Calu3 (cell line): ENCODE results near the gene PCBP2. TPM values are rescaled to one million over a fixed set of nuclear protein-coding genes. Genes with fewer than 3 reads are reported as not detected.
"Not testable (repeated sequence)": the region's sequence is repeated elsewhere in the genome, so short reads cannot be mapped to it uniquely, and the experiment has no call there.

Experiments
- BruUV-seq: library from RNA; stranded (reverse); fragments of 400-500 nt; replicated peaks from 2 replicates; lab custom pipeline; 2021; lab: Mats Ljungman, UMichigan
- CTCF ChIA-PET: fragments of 300-600 bp; sonication (Branson Sonifier 250); formaldehyde crosslinking; loops from one replicate; lab custom pipeline; 2022; ENCODE audit warnings: antibody characterized with exemption; lab: Charles Lee
- DNase-seq: peaks from one replicate; pipeline ENCODE4 v3.0.0; 2022
- H3K27ac Mint-ChIP-seq: one replicate; pipeline ENCODE4 v1.8.0; 2022; ENCODE audit warnings: mixed read lengths; ENCODE audit not compliant: unreplicated experiment
- H3K27me3 Mint-ChIP-seq: one replicate; pipeline ENCODE4 v1.8.0; 2022; ENCODE audit warnings: mixed read lengths; ENCODE audit not compliant: unreplicated experiment
- H3K36me3 Mint-ChIP-seq: one replicate; pipeline ENCODE4 v1.8.0; 2022; ENCODE audit warnings: mild to moderate bottlenecking, moderate library complexity, mixed read lengths; ENCODE audit not compliant: insufficient read depth, unreplicated experiment
- H3K4me1 Mint-ChIP-seq: one replicate; pipeline ENCODE4 v1.8.0; 2022; ENCODE audit warnings: mild to moderate bottlenecking, low read depth, mixed read lengths; ENCODE audit not compliant: unreplicated experiment
- H3K4me3 Mint-ChIP-seq: one replicate; pipeline ENCODE4 v1.8.0; 2022; ENCODE audit warnings: mild to moderate bottlenecking, low read depth, moderate library complexity, mixed read lengths; ENCODE audit not compliant: unreplicated experiment
- H3K9me3 Mint-ChIP-seq: one replicate; pipeline ENCODE4 v1.8.0; 2022; ENCODE audit warnings: low read depth, mixed read lengths; ENCODE audit not compliant: unreplicated experiment
- intact Hi-C: fragments of 100-400 bp; cut with micrococcal nuclease; formaldehyde crosslinking; loops from one replicate; pipeline ENCODE4 v1.10.0; 2022; ENCODE audit not compliant: unreplicated experiment
- total RNA-seq: library from RNA; stranded (reverse); gene quantifications from 2 replicates; pipeline ENCODE4 v1.2.3, GENCODE V29; 2022
- TF ChIP-seq, protein P1 (sequence below): fragments of 200-600 bp; IDR thresholded peaks from one replicate; pipeline ENCODE4 v1.8.0; 2022; ENCODE audit warnings: antibody characterized with exemption; ENCODE audit not compliant: unreplicated experiment

Gene PCBP2
- total RNA-seq, 1 experiment from 2014 or later, result 528 TPM

DNA sequence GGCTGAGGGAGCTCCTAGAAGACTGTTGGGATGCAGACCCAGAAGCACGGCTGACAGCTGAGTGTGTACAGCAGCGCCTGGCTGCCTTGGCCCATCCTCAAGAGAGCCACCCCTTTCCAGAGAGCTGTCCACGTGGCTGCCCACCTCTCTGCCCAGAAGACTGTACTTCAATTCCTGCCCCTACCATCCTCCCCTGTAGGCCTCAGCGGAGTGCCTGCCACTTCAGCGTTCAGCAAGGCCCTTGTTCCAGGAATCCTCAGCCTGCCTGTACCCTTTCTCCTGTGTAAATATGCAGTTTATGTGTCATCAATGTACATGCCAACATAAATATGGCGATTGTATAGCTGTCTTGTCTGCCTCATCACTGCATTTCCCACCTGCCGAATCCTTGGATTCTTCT lies 20.7 kb upstream of the PCBP2 start:
- Mint-ChIP-seq H3K9me3 (no peaks in the 10 kb centered on the region), H3K27ac (no peak overlapping the region), H3K27me3 (no peaks in the 10 kb centered on the region), H3K4me1 (peaks cover 16% of the 10 kb centered on the region), H3K36me3 (no peaks in the 10 kb centered on the region), H3K4me3 (no peak overlapping the region)
- no TSS peak for BruUV-seq
- intact Hi-C loops, result no loop called here
- TF ChIP-seq, protein P1, sequence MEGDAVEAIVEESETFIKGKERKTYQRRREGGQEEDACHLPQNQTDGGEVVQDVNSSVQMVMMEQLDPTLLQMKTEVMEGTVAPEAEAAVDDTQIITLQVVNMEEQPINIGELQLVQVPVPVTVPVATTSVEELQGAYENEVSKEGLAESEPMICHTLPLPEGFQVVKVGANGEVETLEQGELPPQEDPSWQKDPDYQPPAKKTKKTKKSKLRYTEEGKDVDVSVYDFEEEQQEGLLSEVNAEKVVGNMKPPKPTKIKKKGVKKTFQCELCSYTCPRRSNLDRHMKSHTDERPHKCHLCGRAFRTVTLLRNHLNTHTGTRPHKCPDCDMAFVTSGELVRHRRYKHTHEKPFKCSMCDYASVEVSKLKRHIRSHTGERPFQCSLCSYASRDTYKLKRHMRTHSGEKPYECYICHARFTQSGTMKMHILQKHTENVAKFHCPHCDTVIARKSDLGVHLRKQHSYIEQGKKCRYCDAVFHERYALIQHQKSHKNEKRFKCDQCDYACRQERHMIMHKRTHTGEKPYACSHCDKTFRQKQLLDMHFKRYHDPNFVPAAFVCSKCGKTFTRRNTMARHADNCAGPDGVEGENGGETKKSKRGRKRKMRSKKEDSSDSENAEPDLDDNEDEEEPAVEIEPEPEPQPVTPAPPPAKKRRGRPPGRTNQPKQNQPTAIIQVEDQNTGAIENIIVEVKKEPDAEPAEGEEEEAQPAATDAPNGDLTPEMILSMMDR, result no peak
- CTCF ChIA-PET, result interaction anchor here (1.6 kb wide), 1 partner anchor 10 kb away, joined by 3 read pairs; no protein-coding TSS in a partner anchor
- DNase-seq, result no peak

- intact Hi-C loops, H3K27me3 Mint-ChIP-seq, H3K9me3 Mint-ChIP-seq, H3K27ac Mint-ChIP-seq, H3K36me3 Mint-ChIP-seq, DNase-seq, BruUV-seq, CTCF ChIA-PET, H3K4me3 Mint-ChIP-seq, H3K4me1 Mint-ChIP-seq: not testable (repeated sequence)
Measured at GRCh38 chr12:53435326-53435725, 16.6 kb upstream of the PCBP2 start.

- H3K9me3 Mint-ChIP-seq, CTCF ChIA-PET, H3K27me3 Mint-ChIP-seq, BruUV-seq, H3K4me3 Mint-ChIP-seq, DNase-seq, intact Hi-C loops, H3K27ac Mint-ChIP-seq: not testable (repeated sequence)
- peaks cover 17% of the 10 kb centered on the region for H3K4me1 Mint-ChIP-seq
- H3K36me3 Mint-ChIP-seq, result peaks cover 38% of the 10 kb centered on the region
Measured at GRCh38 chr12:53439582-53439981, 12.3 kb upstream of the PCBP2 start.

DNA sequence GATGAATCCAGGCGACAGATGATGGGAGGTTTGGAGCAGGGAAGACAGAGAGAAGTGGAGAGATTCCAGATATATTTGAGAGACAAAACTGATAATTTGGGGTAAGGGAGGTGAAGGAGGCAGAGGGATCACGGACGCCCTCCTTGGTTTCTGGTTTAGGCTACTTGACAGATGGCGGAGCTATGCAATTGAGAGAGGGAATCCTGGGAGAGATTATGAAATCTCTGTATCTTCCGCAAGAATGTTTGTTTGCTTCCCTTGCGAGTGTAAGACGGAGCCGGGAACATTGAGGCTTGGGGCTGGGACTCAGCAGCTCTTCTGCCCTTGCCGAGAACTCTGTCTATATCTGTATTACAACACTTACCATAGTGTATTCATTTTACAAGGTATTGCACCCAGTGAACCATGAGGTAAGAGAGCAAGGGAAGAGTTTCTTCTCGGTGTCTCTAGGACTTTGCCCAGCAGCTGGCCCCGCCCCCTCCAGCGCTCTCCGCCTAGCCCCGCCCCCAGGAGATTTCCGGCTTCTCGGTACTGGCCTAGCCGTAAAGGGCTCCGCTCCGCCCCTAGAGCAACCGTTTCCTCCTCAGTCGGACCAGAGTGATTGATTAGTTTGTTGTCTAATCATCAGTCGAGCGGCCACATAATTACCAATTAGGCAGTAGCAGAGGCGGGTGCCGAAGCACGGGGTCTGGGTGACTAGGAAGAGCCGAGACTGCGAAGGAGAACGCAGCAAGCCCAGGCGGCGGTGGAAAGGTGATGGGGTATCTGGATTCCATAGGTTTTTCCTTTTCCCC lies 10.7 kb upstream of the PCBP2 start, which contains the start of gene PRR13:
TSS of gene PRR13 (plus strand) at position 695 of the 794 bp plus-strand sequence. CDS start 981 bp downstream, outside the sequence.
- Mint-ChIP-seq H3K36me3 (peaks cover 44% of the 10 kb centered on the region), H3K27me3 (no peaks in the 10 kb centered on the region), H3K4me3 (peak within 1 kb of the TSS; percentile 81), H3K4me1 (peaks cover 17% of the 10 kb centered on the region), H3K9me3 (no peaks in the 10 kb centered on the region), H3K27ac (peak within 1 kb of the TSS; percentile 84)
- CTCF ChIA-PET, result interaction anchor here (0.5 to 1.3 kb wide), 5 partner anchors 20 to 112 kb away, joined by 3 to 7 read pairs (median 3); no protein-coding TSS in a partner anchor
- DNase-seq, result peak; percentile 95
- TF ChIP-seq, protein P1, result no peak
- intact Hi-C loops, result no loop called here
- BruUV-seq, result no TSS peak

- H3K27ac Mint-ChIP-seq, result no peak overlapping the region
- CTCF ChIA-PET, result interaction anchor here (0.7 kb wide), 1 partner anchor 92 kb away, joined by 5 read pairs; no protein-coding TSS in a partner anchor
- H3K4me1 Mint-ChIP-seq, result peaks cover 17% of the 10 kb centered on the region
- intact Hi-C loops, result no loop called here
- H3K9me3 Mint-ChIP-seq, result no peaks in the 10 kb centered on the region
- peak overlapping the region; percentile 81 for H3K4me3 Mint-ChIP-seq
- TF ChIP-seq, protein P1, result no peak
- H3K36me3 Mint-ChIP-seq, result peaks cover 44% of the 10 kb centered on the region
- BruUV-seq, result no TSS peak
- DNase-seq, result peak; percentile 13
- no peaks in the 10 kb centered on the region for H3K27me3 Mint-ChIP-seq
Measured at GRCh38 chr12:53443955-53444354, 7.9 kb upstream of the PCBP2 start.

- H3K9me3 Mint-ChIP-seq, intact Hi-C loops, H3K27me3 Mint-ChIP-seq, H3K4me3 Mint-ChIP-seq, H3K27ac Mint-ChIP-seq, BruUV-seq, DNase-seq: not testable (repeated sequence)
- CTCF ChIA-PET, result interaction anchor here (0.7 kb wide), 1 partner anchor 92 kb away, joined by 5 read pairs; no protein-coding TSS in a partner anchor
- H3K4me1 Mint-ChIP-seq, result peaks cover 17% of the 10 kb centered on the region
- H3K36me3 Mint-ChIP-seq, result peaks cover 44% of the 10 kb centered on the region
Measured at GRCh38 chr12:53444593-53445325, 7.1 kb upstream of the PCBP2 start.
